Right lung (tissue), 5 donors: Measurements from ENCODE around the gene ARAF. TPM values are rescaled to one million over a fixed set of nuclear protein-coding genes. Genes with fewer than 3 reads are reported as not detected.

ENCODE experiments used
- DNase-seq, 2 donors: peaks; one replicate each; pipeline ENCODE4 v3.0.0-alpha.2; 2013
- polyA plus RNA-seq, 5 donors: library from polyadenylated mRNA; unstranded; fragments of 120-200 nt; gene quantifications; one replicate each; pipeline versions ENCODE4 v1.2.1 to v1.2.3, GENCODE V29; 2013; ENCODE audit warnings: inconsistent platforms in 1 of 5, low replicate concordance in 1 of 5; ENCODE audit not compliant: insufficient read length in 5 of 5, insufficient read depth in 1 of 5

Gene ARAF
- polyA plus RNA-seq, 5 donors: 38.7 to 60.8 (median 50.0) TPM

- no peak for DNase-seq
These were observed 58.0 kb downstream of the ARAF start for GRCh38 chrX:47618923-47619485.

DNA sequence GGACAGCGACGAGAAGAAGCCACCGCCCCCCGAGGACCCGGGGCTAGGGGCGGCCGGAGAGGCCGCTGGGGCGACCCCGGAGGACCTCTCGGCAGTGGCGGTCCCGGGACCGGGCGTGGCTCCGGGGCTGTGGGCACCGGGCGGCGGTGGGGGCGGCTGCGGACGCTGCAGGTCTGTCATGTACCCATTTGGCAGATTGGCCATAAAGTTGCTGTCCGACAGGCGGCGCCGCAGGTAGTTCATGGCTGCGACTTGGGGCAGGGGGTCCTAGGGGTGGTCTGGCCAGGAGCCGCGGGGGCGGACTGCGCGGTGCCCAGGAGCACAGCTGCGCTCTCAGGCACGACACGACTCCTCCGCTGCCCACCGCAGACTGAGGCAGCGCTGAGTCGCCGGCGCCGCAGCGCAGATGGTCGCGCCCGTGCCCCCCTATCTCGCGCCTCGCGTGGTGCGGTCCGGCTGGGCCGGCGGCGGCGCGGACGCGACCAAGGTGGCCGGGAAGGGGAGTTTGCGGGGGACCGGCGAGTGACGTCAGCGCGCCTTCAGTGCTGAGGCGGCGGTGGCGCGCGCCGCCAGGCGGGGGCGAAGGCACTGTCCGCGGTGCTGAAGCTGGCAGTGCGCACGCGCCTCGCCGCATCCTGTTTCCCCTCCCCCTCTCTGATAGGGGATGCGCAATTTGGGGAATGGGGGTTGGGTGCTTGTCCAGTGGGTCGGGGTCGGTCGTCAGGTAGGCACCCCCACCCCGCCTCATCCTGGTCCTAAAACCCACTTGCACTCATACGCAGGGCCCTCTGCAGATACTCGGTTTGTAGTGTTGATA, 58.7 kb downstream of the ARAF start, which contains the start of gene SYN1:
SYN1 (minus strand) TSS at position 372 of the 817 bp plus-strand sequence; CDS start at position 243, 129 bp downstream.
- DNase-seq: peak; percentile 80 to 81

GRCh38 chrX:47620303-47620685, 59.3 kb downstream of the ARAF start:
- no peak for DNase-seq

Other genes starting within 250 kb of the ARAF start
- 1 to 10 TPM in 1 of 5 donors, under 1 TPM in 4; 0.65 to 1.1 (median 0.84) TPM for gene ZNF157, start 190.6 kb upstream of the ARAF start, polyA plus RNA-seq
- 10 to 100 TPM in 4 of 5 donors, 1 to 10 TPM in 1; 9.6 to 15.5 (median 13.7) TPM for gene ZNF41, start 78.0 kb upstream of the ARAF start, polyA plus RNA-seq
- 100 to 1,000 TPM in 3 of 5 donors, 10 to 100 TPM in 2; 94.3 to 144 (median 120) TPM for gene TIMP1, start 21.2 kb downstream of the ARAF start, polyA plus RNA-seq
- gene SYN1, start 58.7 kb downstream of the ARAF start, polyA plus RNA-seq: 1 to 10 TPM; 4.8 to 7.6 (median 5.3) TPM
- 1 to 10 TPM; 3.0 to 7.3 (median 6.1) TPM for gene CFP, start 68.7 kb downstream of the ARAF start, polyA plus RNA-seq
- 10 to 100 TPM; 23.1 to 29.2 (median 28.4) TPM for gene ELK1, start 89.4 kb downstream of the ARAF start, polyA plus RNA-seq
- gene UXT, start 98.0 kb downstream of the ARAF start, polyA plus RNA-seq: 100 to 1,000 TPM; 118 to 131 (median 125) TPM